Spleen (tissue), 11 donors: Measurements from ENCODE around the gene MOBP. TPM values are rescaled to one million over a fixed set of nuclear protein-coding genes. Genes with fewer than 3 reads are reported as not detected.

Experiments
- DNase-seq: peaks from one replicate; pipeline ENCODE4 v3.0.0-alpha.2; 2020
- H3K27ac ChIP-seq, 8 donors: fragments of 200-600 bp; sonication (generic) in 7 of 8; 1 replicate in 4 of 8; 2 replicates in 4 of 8; pipeline versions ENCODE4 v1.5.0 to v1.8.0; 2016 to 2021; ENCODE audit warnings: inconsistent platforms in 4 of 8, mild to moderate bottlenecking in 4 of 8, moderate library complexity in 1 of 8
- H3K27me3 ChIP-seq, 7 donors: fragments of 200-600 bp; sonication (generic) in 6 of 7; replicated peaks in 1 of 7; 1 replicate in 4 of 7; 2 replicates in 3 of 7; pipeline versions ENCODE4 v1.5.0 to v1.8.0; 2016 to 2021; ENCODE audit warnings: inconsistent platforms in 3 of 7, mild to moderate bottlenecking in 1 of 7
- H3K36me3 ChIP-seq, 6 donors: fragments of 200-600 bp; sonication (generic) in 5 of 6; 1 replicate in 4 of 6; 2 replicates in 2 of 6; pipeline versions ENCODE4 v1.5.0 to v1.8.0; 2016 to 2021; ENCODE audit warnings: inconsistent platforms in 2 of 6
- H3K4me1 ChIP-seq, 6 donors: fragments of 200-600 bp; sonication (generic) in 5 of 6; 1 replicate in 3 of 6; 2 replicates in 3 of 6; pipeline versions ENCODE4 v1.5.0 to v1.8.0; 2016 to 2021; ENCODE audit warnings: inconsistent platforms in 3 of 6
- H3K4me3 ChIP-seq, 8 donors: fragments of 200-600 bp; sonication (generic) in 7 of 8; 1 replicate in 4 of 8; 2 replicates in 4 of 8; pipeline versions ENCODE4 v1.5.0 to v1.8.0; 2016 to 2021; ENCODE audit warnings: inconsistent platforms in 4 of 8, mild to moderate bottlenecking in 4 of 8, moderate library complexity in 2 of 8
- H3K9me3 ChIP-seq, 8 donors: fragments of 200-600 bp; sonication (generic) in 7 of 8; 1 replicate in 4 of 8; 2 replicates in 4 of 8; pipeline versions ENCODE4 v1.5.0 to v1.8.0; 2016 to 2021; ENCODE audit warnings: inconsistent platforms in 4 of 8
- CTCF ChIP-seq, 11 experiments: fragments of 200-600 bp in 7 of 11; fragments of 450-650 bp in 4 of 11; sonication (generic) in 4 of 11; IDR thresholded peaks in 8 of 11; conservative IDR thresholded peaks in 3 of 11; 1 replicate in 7 of 11; 2 replicates in 4 of 11; pipeline versions ENCODE4 v1.4.0 to v1.8.0; 2016 to 2021; ENCODE audit warnings: antibody characterized with exemption in 11 of 11, inconsistent platforms in 4 of 11, mild to moderate bottlenecking in 1 of 11
- POLR2A ChIP-seq, 3 donors: fragments of 450-650 bp; IDR thresholded peaks; one replicate each; pipeline ENCODE4 v1.5.1; 2017; ENCODE audit warnings: antibody characterized with exemption in 3 of 3, mild to moderate bottlenecking in 1 of 3
- POLR2AphosphoS5 ChIP-seq, 3 donors: sonication (generic); formaldehyde crosslinking; IDR thresholded peaks; one replicate each; pipeline ENCODE4 v1.5.1; 2017; ENCODE audit warnings: antibody characterized with exemption in 3 of 3
- WGBS, 5 donors: extraction: QIAGEN DNeasy Blood & Tissue Kit in 3 of 5; methylation state at CpG; one replicate each; pipeline versions ENCODE4 v1.1.5 to v1.1.7; 2013 to 2018; 5-methylcytosine and 5-hydroxymethylcytosine counted together
- intact Hi-C: fragments of 100-400 bp; cut with DNase I; formaldehyde crosslinking; loops from one replicate; pipeline ENCODE4 v1.15.0; 2023; ENCODE audit warnings: low total_unique reads
- polyA plus RNA-seq, 3 donors: library from polyadenylated mRNA; stranded (reverse); fragments of 200-250 nt; gene quantifications; one replicate each; pipeline ENCODE4 v1.2.1, GENCODE V29; 2013
- total RNA-seq, 7 donors: library from RNA; depleted of rRNA in 3 of 7; stranded (reverse); fragments of >200 nt in 3 of 7; fragmentation: NEBNext Ultra II Directional in 4 of 7; extraction: Animal tissue kit (Norgen Biotek cat#: 25700) in 4 of 7; gene quantifications; one replicate each; pipeline versions ENCODE4 v1.1.0 to v1.2.1, GENCODE V29; 2016 to 2021
- donor health status: healthy with polysubstance abuse.
- donor health status: DM: no; HTN: no; CAD: no; lungs with moderate emphysema.
- donor health status: DM: no; HTN: no; CAD: no.
- donor health status: Bipolar disorder and iron deficiency.
- donor health status: healthy.
- donor health status: DM: no; HTN: no; CAD: no.
- donor health status: DM: yes; HTN: yes; CAD: no.

Gene MOBP
- total and polyA plus RNA-seq, 10 donors, result 0.06 TPM; not detected in 9

GRCh38 chr3:39445927-39446326 is 21.6 kb upstream of the MOBP start:
- Histone ChIP-seq H3K27ac (no peak overlapping the region), H3K36me3 (no peaks in the 10 kb centered on the region), H3K9me3 (no peaks in the 10 kb centered on the region), H3K4me3 (no peak overlapping the region), H3K27me3 (no peaks in the 10 kb centered on the region), H3K4me1 (peaks cover 0 to 6% (median 4%) of the 10 kb centered on the region in 6 donors)
- WGBS, 5 donors, result 46 to 75% (median 59%) methylated on average over 2 of the region's 2 CpGs
- intact Hi-C loops, result loop anchor here (10.0 kb wide), 1 partner anchor 739 kb away; no protein-coding TSS in a partner anchor
- TF ChIP-seq CTCF (IDR thresholded peaks at IDR 0.05 in 8 of 11, conservative IDR thresholded peaks at IDR 0.05 in 3 of 11) (no peak), POLR2A (IDR thresholded peaks at IDR 0.05) (no peak), POLR2AphosphoS5 (IDR thresholded peaks at IDR 0.05) (no peak)
- DNase-seq, result no peak

GRCh38 chr3:39446444-39446843 is 21.0 kb upstream of the MOBP start:
- TF ChIP-seq CTCF (IDR thresholded peaks at IDR 0.05 in 8 of 11, conservative IDR thresholded peaks at IDR 0.05 in 3 of 11) (no peak), POLR2A (IDR thresholded peaks at IDR 0.05) (no peak), POLR2AphosphoS5 (IDR thresholded peaks at IDR 0.05) (no peak)
- no peaks in the 10 kb centered on the region for H3K9me3 ChIP-seq
- H3K27ac ChIP-seq, result no peak overlapping the region
- no peaks in the 10 kb centered on the region for H3K27me3 ChIP-seq
- H3K4me1 ChIP-seq, result peaks cover 0 to 6% (median 4%) of the 10 kb centered on the region in 6 donors
- H3K36me3 ChIP-seq, result no peaks in the 10 kb centered on the region
- intact Hi-C loops, result loop anchor here (10.0 kb wide), 1 partner anchor 738 kb away; no protein-coding TSS in a partner anchor
- WGBS, 5 donors, result 83 to 94% (median 90%) methylated on average over 2 of the region's 2 CpGs
- no peak overlapping the region for H3K4me3 ChIP-seq
- DNase-seq, result no peak

GRCh38 chr3:39447637-39448483 is 19.6 kb upstream of the MOBP start:
- DNase-seq, result no peak
- no peak overlapping the region for H3K27ac ChIP-seq
- H3K4me1 ChIP-seq, result peaks cover 0 to 6% (median 4%) of the 10 kb centered on the region in 6 donors
- WGBS, 5 donors, result 28 to 30% (median 28%) methylated on average over 13 of the region's 13 CpGs
- intact Hi-C loops, result loop anchor here (10.0 kb wide), 1 partner anchor 737 kb away; no protein-coding TSS in a partner anchor
- H3K36me3 ChIP-seq, result no peaks in the 10 kb centered on the region
- no peaks in the 10 kb centered on the region for H3K9me3 ChIP-seq
- TF ChIP-seq POLR2AphosphoS5 (IDR thresholded peaks at IDR 0.05), result no peak
- no peak for TF ChIP-seq POLR2A (IDR thresholded peaks at IDR 0.05)
- TF ChIP-seq CTCF (IDR thresholded peaks at IDR 0.05 in 8 of 11, conservative IDR thresholded peaks at IDR 0.05 in 3 of 11), result peak; percentile 41 to 90 (median 81)
- no peaks in the 10 kb centered on the region for H3K27me3 ChIP-seq
- no peak overlapping the region for H3K4me3 ChIP-seq
